H4 (cell line): Measurements from ENCODE around the gene CTDSP1. TPM values are rescaled to one million over a fixed set of nuclear protein-coding genes. Genes with fewer than 3 reads are reported as not detected.

ENCODE experiments used
- DNase-seq: peaks from one replicate; pipeline ENCODE4 v3.0.0-alpha.2; 2015; ENCODE audit warnings: low spot score
- total RNA-seq: library from RNA; depleted of rRNA; stranded (reverse); fragments of >200 nt; shearing (Covaris generic); gene quantifications from 2 replicates; pipeline ENCODE4 v1.2.3, GENCODE V29; 2014

Gene CTDSP1
- total RNA-seq, 1 experiment from 2014 or later, result 34.1 TPM

DNA sequence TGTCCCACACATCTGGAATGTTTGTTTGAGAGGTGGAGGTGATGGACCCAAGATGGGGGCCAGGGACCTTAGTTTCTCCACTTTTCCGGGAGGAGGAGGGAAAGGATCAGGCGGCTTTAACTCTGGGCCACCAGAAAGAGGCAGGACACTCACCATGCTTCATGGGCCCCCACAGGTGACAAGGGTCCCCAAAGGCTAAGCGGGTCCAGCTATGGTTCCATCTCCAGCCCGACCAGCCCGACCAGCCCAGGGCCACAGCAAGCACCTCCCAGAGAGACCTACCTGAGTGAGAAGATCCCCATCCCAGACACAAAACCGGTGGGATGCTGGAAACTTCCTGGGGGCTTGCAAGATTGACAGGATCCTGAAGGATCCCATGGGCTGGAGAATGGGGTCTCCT, 16.9 kb upstream of the CTDSP1 start:
- DNase-seq, result no peak

DNA sequence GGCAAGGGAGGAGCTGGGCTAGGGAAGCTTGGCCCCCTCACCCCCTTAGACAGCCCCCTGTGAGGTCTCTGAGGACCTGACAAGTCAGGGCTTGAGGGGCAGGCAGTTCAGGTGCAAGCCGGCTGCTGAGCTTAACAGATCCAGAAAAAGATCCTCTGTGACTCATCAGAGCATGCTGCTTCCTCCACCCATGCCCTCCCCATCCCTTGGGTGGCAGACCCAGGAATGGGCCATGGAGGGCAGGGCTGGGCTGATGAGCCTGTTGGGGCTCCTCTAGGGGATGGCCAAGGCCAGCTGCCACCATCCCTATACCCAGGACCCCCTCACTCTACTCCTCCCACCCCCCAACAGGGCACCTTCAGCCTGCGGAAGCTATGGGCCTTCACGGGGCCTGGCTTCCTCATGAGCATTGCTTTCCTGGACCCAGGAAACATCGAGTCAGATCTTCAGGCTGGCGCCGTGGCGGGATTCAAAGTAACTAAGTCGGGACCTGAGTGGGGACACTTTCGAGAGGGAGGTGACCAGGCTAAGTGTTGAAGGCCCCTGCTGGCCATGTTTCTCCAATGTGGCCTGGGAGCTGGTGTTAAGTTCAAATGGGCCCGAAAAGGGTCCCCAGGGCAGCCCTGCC, 15.7 kb upstream of the CTDSP1 start:
- DNase-seq, result no peak

- no peak for DNase-seq
Measured at GRCh38 chr2:218384975-218385374, 14.7 kb upstream of the CTDSP1 start.

GRCh38 chr2:218386505-218387368, 12.9 kb upstream of the CTDSP1 start:
- DNase-seq, result no peak

DNA sequence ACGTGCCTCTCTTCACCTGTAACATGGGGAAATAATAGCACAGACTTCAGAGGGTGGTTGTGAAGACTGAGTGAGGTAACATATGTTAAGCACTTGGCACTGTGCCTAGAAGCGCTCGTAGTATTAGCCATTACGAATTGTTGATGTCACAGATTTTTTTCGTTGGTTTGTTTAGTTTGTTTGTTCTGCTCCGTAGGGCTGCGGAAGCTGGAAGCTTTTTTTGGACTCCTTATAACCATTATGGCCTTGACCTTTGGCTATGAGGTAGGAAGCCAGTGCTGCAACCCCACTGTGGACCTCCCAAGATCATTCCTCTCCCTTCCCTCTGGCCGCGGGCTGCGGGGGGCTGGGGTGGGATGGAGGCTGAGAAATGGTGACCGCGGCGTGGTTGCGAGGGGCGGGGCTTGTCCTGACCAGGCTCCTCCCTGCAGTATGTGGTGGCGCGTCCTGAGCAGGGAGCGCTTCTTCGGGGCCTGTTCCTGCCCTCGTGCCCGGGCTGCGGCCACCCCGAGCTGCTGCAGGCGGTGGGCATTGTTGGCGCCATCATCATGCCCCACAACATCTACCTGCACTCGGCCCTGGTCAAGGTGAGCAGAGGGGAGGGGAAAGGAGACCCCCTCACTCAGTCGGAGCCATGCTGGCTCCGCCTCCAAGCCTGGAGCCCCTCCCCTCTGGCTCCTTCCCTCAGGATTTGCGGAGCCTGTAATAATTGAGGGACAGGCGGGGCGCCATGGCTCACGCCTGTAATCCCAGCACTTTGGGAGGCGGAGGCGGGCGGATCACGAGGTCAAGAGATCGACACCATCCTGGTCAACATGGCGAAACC, 12.1 kb upstream of the CTDSP1 start:
- DNase-seq, result peak; percentile 54

DNA sequence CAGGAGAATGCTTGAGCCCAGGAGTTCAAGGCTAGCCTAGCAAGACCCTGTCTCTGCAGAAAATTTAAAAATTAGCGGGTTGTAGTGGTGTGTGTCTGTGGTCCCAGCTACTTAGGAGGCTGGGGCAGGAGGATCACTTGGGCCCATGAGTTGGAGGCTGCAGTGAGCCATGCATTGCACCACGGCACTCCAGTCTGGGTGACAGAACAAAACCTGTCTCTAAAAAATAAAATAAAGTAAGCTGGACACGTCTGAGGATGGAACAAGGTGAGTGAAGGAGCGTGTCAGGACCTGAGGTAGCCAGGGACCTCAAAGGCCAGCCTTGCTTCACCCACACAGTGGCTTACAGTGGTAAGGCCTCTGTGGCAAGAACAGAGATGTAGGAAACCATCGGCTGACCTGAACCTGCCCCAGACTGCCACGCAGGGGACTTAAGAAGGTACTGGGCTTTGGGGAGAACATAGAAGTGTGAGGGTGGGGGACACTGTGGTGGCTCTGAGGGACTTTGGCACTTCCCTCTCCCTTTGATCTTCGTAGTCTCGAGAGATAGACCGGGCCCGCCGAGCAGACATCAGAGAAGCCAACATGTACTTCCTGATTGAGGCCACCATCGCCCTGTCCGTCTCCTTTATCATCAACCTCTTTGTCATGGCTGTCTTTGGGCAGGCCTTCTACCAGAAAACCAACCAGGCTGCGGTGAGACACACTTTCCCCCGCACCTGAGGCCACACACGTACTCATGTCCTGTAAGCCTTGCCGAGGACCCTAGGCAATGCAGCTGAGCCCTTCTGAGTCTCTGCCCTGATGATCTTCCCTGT, 10.1 kb upstream of the CTDSP1 start:
- DNase-seq, result no peak

DNA sequence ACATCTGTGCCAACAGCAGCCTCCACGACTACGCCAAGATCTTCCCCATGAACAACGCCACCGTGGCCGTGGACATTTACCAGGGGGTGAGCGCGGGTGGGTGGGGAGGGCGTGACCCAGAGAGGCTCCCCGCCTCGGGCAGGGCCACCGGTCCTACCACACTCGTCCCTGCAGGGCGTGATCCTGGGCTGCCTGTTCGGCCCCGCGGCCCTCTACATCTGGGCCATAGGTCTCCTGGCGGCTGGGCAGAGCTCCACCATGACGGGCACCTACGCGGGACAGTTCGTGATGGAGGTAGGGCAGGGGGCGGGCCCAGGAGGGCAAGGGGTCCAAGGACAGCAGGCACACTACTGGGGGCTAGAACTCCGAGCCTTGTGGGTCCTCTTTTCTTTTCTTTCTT, 8.5 kb upstream of the CTDSP1 start:
- no peak for DNase-seq

- DNase-seq, result no peak
Measured at GRCh38 chr2:218392459-218392858, 7.2 kb upstream of the CTDSP1 start.

- DNase-seq, result no peak
Measured at GRCh38 chr2:218392891-218393462, 6.7 kb upstream of the CTDSP1 start.

DNA sequence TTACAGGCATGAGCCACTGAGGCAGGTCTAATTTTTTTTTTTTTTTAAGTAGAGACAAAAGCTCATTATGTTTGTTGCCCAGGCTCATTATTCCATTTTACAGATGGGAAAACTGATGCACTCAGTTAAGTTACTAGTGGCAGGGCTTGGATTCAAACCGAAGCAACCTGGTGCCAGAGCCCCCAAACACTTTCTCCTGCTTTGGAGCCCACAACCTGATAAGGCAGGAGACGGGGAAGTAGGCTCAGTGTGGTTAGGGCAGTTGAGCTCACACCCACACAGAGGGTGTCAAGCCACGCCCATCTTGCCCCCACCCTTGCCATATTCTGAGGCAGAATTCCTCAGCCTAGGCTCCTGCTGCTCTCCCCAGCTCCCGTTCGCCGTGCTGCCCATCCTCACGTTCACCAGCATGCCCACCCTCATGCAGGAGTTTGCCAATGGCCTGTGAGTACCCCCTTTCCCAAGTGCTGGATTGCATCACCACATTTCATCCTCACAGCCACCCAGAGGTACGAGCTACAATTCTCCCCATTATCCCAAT, 5.8 kb upstream of the CTDSP1 start:
- DNase-seq, result no peak

DNA sequence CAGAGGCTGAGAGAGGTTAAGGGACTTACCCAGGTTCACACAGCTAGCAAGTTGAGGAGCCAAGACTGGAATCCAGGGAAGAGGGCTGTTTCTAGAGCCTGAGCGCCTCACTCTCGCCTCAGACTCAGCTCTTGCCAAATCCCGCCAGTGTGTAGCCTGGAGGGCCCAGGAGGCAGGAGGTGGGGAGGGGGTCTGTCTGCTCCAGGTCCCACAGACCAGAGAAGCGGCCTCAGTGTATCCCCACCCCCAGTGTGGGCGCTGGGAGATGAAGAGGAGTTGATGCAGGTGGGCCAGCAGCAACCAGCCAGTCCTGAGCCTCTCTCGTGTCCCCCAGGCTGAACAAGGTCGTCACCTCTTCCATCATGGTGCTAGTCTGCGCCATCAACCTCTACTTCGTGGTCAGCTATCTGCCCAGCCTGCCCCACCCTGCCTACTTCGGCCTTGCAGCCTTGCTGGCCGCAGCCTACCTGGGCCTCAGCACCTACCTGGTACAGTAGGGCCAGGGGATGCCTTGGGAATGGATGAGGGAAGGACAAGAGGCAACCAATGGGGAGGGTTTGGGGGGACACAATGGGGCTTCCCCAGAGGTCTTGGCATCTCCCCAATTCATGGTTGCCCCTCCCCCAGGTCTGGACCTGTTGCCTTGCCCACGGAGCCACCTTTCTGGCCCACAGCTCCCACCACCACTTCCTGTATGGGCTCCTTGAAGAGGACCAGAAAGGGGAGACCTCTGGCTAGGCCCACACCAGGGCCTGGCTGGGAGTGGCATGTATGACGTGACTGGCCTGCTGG, 5.2 kb upstream of the CTDSP1 start:
- DNase-seq, result no peak

- DNase-seq, result no peak
Measured at GRCh38 chr2:218395090-218395444, 4.6 kb upstream of the CTDSP1 start.

DNA sequence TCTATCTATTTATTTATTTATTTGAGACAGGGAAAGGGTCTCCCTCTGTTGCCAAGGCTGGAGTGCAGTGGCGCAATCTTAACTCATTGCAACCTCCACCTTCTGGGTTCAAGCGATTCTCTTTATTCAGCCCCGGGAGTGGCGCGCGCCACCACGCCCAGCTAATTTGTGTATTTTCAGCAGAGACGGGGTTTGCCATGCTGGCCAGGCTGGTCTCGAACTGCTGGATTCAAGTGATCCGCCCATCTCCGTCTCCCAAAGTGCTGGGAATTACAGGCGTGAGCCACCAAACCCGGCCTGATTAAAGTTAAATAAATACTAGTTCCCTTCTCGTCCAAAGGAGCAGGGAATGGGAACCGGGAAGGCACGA, 4.2 kb upstream of the CTDSP1 start:
- DNase-seq, result no peak

DNA sequence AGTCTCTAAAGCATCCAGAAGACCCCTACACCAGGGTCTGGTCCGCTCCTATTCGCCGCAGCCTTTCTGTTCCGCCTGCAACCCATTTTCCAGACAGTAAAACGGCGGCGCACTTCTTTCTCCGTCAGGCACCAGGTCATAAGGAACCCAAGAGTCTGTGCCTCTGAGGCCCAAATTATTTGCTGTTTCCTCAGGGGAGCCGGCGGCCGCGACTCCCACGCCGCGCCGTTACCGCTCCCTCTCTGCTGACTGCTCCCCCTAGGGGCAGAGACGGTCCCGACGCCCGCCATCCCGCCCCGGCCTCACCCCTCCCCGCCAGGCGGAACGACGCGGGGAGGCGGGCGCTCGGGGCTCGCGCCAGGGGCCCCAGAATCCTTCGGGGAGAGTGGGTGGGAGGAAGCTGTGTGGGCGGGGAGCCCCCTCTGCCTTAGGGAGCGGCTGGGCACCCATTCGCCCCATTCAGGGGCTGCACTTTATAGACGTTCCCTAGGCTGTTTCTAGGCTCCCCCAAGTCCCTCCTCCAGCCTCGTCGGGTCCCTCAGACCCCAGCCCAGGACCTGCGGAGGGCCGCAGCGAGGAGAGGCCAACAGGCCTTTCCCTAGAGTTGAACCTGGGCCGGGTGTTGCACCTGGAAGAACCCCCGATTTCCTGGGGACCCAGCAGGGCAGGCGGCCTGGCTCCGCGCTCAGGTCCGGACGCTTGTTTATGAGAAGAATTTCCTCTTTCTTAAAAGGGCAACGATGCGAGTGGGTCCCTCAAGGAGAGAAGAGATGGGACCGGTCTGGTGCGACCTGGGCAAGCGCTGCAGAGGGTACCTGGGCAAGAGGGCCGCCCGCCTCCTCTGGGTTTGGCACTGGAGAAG, 3.6 kb upstream of the CTDSP1 start:
- DNase-seq, result peak; percentile 88

DNA sequence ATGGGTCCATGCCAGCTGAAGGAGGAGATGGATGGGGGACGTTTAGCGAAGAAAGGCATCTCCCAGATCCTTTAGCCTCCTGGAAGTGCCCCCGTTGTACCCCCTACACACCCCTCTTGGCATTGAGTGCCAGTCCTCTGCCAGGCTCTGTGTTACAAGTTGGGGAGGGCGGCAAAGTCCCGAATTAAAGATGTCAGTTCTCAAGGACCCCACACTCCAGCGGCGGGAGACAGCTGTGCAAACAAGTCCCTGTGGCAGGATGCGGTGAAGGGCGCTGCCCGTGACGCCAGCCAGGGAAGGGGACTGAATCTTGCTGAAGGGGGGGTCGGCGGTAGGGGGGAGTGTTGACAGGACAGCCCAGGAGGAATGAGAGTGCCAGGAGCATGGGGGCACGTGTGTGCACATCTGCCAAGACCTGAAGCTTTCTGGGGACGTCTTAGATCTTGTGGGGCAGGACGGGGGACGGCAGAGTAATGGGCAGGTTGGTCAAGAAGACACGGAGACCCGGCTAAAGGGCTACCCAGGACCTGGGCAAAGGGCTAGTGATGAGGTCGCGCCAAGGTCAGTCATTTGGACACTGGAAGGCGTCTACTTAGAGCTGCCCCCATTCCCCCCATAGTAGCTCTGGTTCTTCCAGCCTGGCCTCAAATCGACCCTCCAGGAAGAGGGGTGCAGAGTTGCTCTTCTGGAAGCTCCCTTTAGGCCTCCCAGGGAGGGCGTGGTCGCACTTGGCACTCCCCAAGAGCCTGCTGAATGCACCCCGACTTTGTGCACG, 2.8 kb upstream of the CTDSP1 start:
- peak; percentile 83 for DNase-seq

- no peak for DNase-seq
Measured at GRCh38 chr2:218397463-218397819, 2.2 kb upstream of the CTDSP1 start.

DNA sequence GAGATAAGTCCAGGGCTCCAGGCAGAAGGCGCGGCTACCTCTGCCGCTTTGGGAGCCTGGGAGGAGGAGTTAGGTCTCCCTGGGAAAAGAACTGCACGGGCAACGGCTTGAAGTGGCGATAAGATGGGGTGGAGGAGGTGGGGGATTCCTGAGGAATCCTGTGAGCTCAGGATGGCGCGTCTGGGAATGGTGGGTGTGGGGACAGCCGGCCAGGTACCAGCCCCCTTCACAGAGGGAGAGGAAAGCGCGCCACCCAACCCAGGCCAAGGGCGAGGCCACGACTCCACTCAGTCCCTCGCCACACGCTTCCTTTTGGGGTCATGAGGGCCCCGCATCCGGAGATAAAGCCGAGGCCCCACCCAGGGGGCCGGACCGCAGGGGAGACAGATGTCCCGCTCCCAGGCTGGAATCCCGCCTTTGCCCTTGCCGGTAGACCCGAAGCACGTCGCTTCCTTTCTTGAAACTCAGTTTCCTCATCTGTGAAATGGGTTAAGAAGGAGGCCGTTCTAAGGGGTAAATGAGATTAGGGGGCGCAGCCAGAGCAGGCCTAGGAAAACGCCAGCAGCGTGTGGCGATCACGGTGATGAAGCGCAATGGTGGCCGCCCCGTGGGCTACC, 1.7 kb upstream of the CTDSP1 start:
- DNase-seq, result peak; percentile 31
